GM12875 (cell line): ENCODE data around the gene ZFPM1.

ENCODE experiments used
- H3K4me3 ChIP-seq: one replicate; pipeline ENCODE4 v1.5.1; 2011; ENCODE audit warnings: low read depth, low read length, control low read depth
- TF ChIP-seq, protein P1 (sequence below): IDR thresholded peaks from 2 replicates; pipeline ENCODE4 v1.5.1; 2011; ENCODE audit warnings: low read depth, mild to moderate bottlenecking, control low read depth, inconsistent platforms, low read length, moderate library complexity, borderline replicate concordance; ENCODE audit not compliant: insufficient read depth

The ZFPM1 gene

DNA sequence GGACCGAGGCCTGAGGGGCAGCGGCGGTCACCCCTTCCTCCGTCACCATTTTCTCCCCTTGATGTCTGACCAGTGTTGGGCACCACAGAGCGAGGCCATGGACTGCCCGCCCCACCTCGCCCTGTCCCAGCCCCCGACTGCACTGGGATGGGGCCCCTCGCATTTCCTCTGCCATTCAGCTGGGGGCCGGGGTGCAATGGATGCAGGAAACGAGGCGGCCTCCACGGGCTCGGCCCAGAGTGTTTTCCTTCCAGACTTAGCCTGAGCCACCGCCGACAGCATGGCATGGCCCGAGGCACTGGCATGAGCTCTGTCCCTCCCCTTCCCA, 72.5 kb downstream of the ZFPM1 start:
- TF ChIP-seq, protein P1, sequence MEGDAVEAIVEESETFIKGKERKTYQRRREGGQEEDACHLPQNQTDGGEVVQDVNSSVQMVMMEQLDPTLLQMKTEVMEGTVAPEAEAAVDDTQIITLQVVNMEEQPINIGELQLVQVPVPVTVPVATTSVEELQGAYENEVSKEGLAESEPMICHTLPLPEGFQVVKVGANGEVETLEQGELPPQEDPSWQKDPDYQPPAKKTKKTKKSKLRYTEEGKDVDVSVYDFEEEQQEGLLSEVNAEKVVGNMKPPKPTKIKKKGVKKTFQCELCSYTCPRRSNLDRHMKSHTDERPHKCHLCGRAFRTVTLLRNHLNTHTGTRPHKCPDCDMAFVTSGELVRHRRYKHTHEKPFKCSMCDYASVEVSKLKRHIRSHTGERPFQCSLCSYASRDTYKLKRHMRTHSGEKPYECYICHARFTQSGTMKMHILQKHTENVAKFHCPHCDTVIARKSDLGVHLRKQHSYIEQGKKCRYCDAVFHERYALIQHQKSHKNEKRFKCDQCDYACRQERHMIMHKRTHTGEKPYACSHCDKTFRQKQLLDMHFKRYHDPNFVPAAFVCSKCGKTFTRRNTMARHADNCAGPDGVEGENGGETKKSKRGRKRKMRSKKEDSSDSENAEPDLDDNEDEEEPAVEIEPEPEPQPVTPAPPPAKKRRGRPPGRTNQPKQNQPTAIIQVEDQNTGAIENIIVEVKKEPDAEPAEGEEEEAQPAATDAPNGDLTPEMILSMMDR, result no peak
- H3K4me3 ChIP-seq, result no peak overlapping the region

DNA sequence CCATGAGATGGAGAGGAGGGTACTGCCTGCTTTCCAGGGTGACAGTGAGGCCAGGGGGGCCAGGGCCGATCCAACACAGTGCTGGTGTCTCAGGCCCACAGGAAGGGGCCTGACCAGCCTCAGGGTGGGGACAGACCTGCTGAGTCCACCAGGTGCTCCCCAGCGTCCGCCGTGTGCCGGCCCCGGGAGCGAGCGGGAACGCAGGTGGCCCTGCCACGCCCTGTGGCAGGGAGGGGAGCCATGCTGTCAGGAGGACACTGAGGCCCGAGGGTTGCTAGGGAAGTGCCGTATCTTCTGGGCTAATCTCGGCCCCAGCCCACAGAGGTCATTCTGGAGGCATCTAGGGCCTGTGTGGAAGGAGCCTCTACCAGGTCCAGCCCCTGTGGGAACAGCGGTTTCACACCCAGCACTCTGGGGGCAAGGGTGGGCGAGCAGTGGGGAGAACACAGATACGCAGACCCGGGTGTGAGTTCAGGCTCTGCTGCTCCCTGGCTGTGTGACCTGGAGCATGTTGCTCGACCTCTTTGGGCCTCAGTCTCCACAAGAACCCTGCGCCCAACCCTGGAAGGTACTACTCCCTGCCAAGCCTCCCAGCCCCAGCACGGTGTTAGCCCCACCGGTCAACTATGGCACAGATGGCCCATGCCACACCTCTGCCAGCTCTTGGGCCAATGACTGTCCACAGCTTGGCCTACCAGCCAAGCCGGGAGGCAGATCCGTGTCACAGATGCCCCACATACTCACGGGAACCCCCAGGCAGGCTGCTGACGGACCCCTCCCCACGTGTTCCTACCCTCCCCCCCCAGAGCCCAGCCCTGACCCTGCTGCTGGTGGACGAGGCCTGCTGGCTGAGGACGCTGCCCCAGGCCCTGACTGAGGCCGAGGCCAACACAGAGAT, 73.2 kb downstream of the ZFPM1 start:
- TF ChIP-seq, protein P1, result no peak
- no peak overlapping the region for H3K4me3 ChIP-seq

DNA sequence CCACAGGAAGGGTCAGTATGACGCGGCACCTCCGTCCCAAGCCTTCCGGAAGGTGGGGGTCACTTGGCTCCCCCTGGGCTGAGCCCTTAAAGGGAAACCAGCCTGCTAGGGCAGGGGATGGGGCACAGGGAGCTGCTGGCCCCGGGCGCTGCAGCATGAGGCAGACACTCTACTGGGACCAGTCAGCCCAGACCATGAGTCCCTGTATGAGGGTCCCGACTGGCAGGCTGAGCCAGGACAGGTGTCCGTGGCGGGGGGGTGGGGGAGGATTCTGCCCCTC, 73.8 kb downstream of the ZFPM1 start:
- TF ChIP-seq, protein P1, result no peak
- H3K4me3 ChIP-seq, result no peak overlapping the region

DNA sequence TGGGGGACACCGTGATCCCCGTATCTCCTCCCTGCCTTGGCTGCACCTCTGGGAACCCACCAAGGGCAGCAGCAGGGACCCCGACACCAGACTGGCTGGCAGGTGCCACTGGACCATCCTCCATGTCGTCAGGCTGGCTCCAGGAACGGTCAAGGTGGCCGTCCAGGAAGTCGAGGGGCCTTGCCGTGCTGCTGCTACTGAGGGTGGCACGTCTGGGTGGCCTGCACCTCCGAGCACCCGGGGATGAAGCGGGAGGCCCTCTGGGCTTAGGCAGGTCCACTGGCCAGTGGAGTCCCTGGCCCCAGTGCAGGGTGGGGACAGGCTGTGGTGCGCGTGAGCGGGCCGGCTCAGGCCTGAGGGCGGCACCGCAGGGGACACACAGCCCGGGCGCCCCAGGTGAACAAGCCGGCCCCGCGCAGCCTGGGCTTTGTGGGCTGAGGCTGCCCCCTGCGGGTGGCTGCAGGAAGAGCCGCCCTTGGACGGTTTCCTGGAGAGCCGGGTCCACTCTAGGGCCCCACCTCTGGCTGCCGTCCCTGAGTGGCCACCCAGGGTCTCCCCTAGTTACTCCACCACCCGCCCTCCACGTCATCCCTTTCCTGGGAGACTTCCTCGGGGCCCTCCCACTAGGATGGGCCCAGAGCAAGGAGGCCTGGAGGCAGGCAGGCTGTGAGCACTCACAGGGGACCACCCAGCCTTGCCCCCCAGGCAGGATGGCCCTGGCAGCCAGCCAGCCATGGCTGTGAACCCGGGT, 74.3 kb downstream of the ZFPM1 start:
- H3K4me3 ChIP-seq, result no peak overlapping the region
- TF ChIP-seq, protein P1, result peak; percentile 91

DNA sequence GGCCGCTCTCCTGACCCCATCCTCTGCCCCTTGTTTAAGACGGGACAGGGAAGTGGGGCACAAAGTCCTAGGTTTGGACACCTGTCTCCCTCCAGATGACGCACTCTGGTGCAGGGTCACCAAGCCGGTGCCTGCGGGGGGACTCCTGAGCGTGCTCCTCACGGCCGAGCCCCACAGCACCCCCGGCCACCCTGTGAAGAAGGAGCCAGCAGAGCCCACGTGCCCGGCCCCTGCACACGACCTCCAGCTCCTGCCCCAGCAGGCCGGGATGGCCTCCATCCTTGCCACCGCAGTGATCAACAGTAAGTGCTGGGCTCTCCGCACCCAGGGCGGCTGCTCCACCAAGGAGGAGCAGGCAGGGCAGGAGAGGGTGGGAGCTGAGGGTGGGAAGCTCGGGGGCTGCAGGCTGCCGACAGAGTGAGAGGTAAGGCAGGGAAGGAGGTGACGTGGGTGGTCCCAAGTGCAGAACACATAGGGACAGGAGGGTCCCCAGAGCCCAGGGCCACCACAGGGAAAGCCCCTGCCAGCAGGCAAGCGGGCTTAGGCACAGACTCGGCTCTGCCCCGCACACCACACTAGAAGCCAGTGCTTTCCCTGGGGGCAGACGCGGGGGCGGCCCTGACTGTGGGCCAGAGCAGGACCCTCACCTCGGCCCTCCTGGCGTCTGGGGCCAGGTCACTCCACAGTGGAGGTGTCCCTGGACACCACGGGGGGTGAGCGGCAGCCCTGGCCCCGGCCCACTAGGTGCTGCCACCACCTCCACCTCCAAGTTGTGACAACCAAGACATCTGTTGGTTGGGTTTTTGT, 75.1 kb downstream of the ZFPM1 start:
- TF ChIP-seq, protein P1, result no peak
- H3K4me3 ChIP-seq, result no peak overlapping the region

DNA sequence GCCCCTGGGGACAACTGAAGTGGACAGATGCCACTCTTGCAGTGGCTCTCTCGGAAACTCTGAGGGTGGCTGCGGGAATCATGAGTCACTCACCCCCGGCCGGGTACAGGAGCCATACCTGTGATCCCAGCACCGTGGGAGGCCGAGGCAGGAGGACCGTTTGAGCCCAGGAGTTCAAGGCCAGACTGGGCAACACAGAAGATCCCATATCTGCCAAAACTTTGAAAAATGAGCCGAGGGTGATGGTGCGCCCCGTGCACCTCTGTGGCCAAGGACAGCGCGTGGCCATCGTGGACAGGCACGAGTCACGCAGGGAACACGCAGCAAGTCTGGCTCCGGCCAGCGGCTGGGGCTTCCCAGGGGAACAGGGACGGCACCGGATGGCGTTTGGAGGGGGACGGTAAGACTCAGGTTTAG, 75.8 kb downstream of the ZFPM1 start:
- H3K4me3 ChIP-seq, result no peak overlapping the region
- TF ChIP-seq, protein P1, result no peak
